B cell (primary cell): ENCODE measurements around the gene INSIG2. TPM values are rescaled to one million over a fixed set of nuclear protein-coding genes. Genes with fewer than 3 reads are reported as not detected.

Experiments used
- ATAC-seq: fragments of 200-7000 bp; cut with Tn5 transposase; one replicate; pipeline ENCODE4 v1.10.0; 2021; ENCODE audit warnings: low read depth, mild to moderate bottlenecking, moderate number of reproducible peaks, moderate library complexity
- CTCF ChIA-PET: fragments of 350-600 bp; sonication (Branson Sonifier 250); formaldehyde crosslinking; loops from one replicate; lab custom pipeline; 2021; ENCODE audit warnings: antibody characterized with exemption, inconsistent platforms; lab: Charles Lee
- POLR2A ChIA-PET: fragments of 350-600 bp; sonication (Branson Sonifier 250); formaldehyde crosslinking; loops from one replicate; lab custom pipeline; 2021; ENCODE audit warnings: antibody characterized with exemption; lab: Charles Lee
- DNase-seq: peaks from one replicate; pipeline ENCODE4 v3.0.0; 2013
- H2AFZ ChIP-seq: 2 replicates; pipeline ENCODE4 v1.6.1; 2012; ENCODE audit warnings: mild to moderate bottlenecking, low read depth, low read length; ENCODE audit not compliant: insufficient read depth, poor library complexity, severe bottlenecking
- H3K27ac ChIP-seq, 2 donors: 1 replicate in 1 of 2; 2 replicates in 1 of 2; pipeline ENCODE4 v1.5.1; 2012 to 2013; ENCODE audit warnings: low read length in 2 of 2, mild to moderate bottlenecking in 2 of 2, moderate library complexity in 1 of 2
- H3K27me3 ChIP-seq, 4 experiments: fragments of 200-600 bp in 1 of 4; sonication (generic) in 1 of 4; replicated peaks in 1 of 4; 1 replicate in 2 of 4; 2 replicates in 2 of 4; pipeline versions ENCODE4 v1.6.1 to v1.7.0; 2013 to 2016; ENCODE audit warnings: low read length in 3 of 4, mild to moderate bottlenecking in 2 of 4, mixed read lengths in 1 of 4, moderate library complexity in 1 of 4; ENCODE audit not compliant: insufficient read depth in 4 of 4, control insufficient read depth in 3 of 4; ENCODE audit errors: control extremely low read depth in 1 of 4
- H3K36me3 ChIP-seq, 2 experiments: replicated peaks in 1 of 2; 1 replicate in 1 of 2; 2 replicates in 1 of 2; pipeline versions ENCODE4 v1.6.1 to v1.7.1; 2013; ENCODE audit warnings: low read length in 1 of 2; ENCODE audit not compliant: insufficient read depth in 2 of 2, control insufficient read depth in 1 of 2; ENCODE audit errors: control extremely low read depth in 1 of 2, extremely low read depth in 1 of 2
- H3K4me1 ChIP-seq, 2 donors: fragments of 200-600 bp in 1 of 2; sonication (generic) in 1 of 2; 1 replicate in 1 of 2; 2 replicates in 1 of 2; pipeline versions ENCODE4 v1.5.1 to v1.6.1; 2013 to 2017; ENCODE audit warnings: low read length in 2 of 2; ENCODE audit not compliant: control insufficient read depth in 2 of 2, insufficient read depth in 2 of 2
- H3K4me2 ChIP-seq: replicated peaks from 2 replicates; pipeline ENCODE3; 2012; ENCODE audit warnings: mild to moderate bottlenecking, low read depth, low read length; ENCODE audit not compliant: poor library complexity, severe bottlenecking
- H3K4me3 ChIP-seq, 5 experiments: fragments of 200-600 bp in 1 of 5; sonication (generic) in 1 of 5; 1 replicate in 3 of 5; 2 replicates in 2 of 5; pipeline versions ENCODE4 v1.5.1 to v1.7.0; 2011 to 2016; ENCODE audit warnings: low read length in 4 of 5, mild to moderate bottlenecking in 4 of 5, low read depth in 2 of 5, control low read depth in 1 of 5, moderate library complexity in 1 of 5; ENCODE audit not compliant: insufficient read depth in 1 of 5; ENCODE audit errors: control extremely low read depth in 1 of 5, extremely low read depth in 1 of 5
- H3K79me2 ChIP-seq: fragments of 200-600 bp; sonication (generic); one replicate; pipeline ENCODE4 v1.6.0; 2016; ENCODE audit warnings: low read length; ENCODE audit not compliant: control insufficient read depth, insufficient read depth
- H3K9ac ChIP-seq: fragments of 200-600 bp; sonication (generic); 2 replicates; pipeline ENCODE4 v1.6.1; 2017; ENCODE audit warnings: mild to moderate bottlenecking, low read length, moderate library complexity
- H3K9me3 ChIP-seq, 3 donors: one replicate each; pipeline versions ENCODE4 v1.6.1 to v1.7.1; 2013; ENCODE audit warnings: low read length in 2 of 3; ENCODE audit not compliant: control insufficient read depth in 2 of 3, insufficient read depth in 1 of 3; ENCODE audit errors: control extremely low read depth in 1 of 3
- H4K20me1 ChIP-seq: 2 replicates; pipeline ENCODE4 v1.6.0; 2012; ENCODE audit warnings: mild to moderate bottlenecking, low read length; ENCODE audit not compliant: insufficient read depth, control insufficient read depth, poor library complexity, severe bottlenecking
- H3K27ac Mint-ChIP-seq: one replicate; pipeline ENCODE4 v1.8.0; 2021; ENCODE audit warnings: mixed read lengths
- H3K27me3 Mint-ChIP-seq: one replicate; pipeline ENCODE4 v1.8.0; 2021; ENCODE audit warnings: mixed read lengths
- H3K4me1 Mint-ChIP-seq: one replicate; pipeline ENCODE4 v1.8.0; 2021; ENCODE audit warnings: mixed read lengths
- H3K4me3 Mint-ChIP-seq: one replicate; pipeline ENCODE4 v1.8.0; 2021; ENCODE audit warnings: mixed read lengths
- H3K9me3 Mint-ChIP-seq: one replicate; pipeline ENCODE4 v1.8.0; 2022; ENCODE audit warnings: mixed read lengths; ENCODE audit not compliant: insufficient read depth
- EZH2 ChIP-seq: IDR thresholded peaks from 2 replicates; pipeline ENCODE4 v1.6.1; 2012; ENCODE audit warnings: borderline replicate concordance, low read depth, mild to moderate bottlenecking, moderate library complexity, low read length; ENCODE audit not compliant: insufficient read depth, poor library complexity, severe bottlenecking
- WGBS: methylation state at CpG from one replicate; pipeline ENCODE4 v1.1.5; 2013; ENCODE audit warnings: missing lambda C conversion rate; ENCODE audit not compliant: insufficient coverage; 5-methylcytosine and 5-hydroxymethylcytosine counted together
- intact Hi-C: fragments of 100-400 bp; cut with micrococcal nuclease; formaldehyde crosslinking; loops from one replicate; pipeline ENCODE4 v1.10.0; 2022
- polyA plus RNA-seq: library from polyadenylated mRNA; depleted of rRNA; stranded (reverse); fragments of >200 nt; gene quantifications from 2 replicates; pipeline ENCODE4 v1.2.3, GENCODE V29; 2012
- total RNA-seq, 2 donors: library from RNA; stranded (reverse); fragments of 120-200 nt in 1 of 2; gene quantifications; 1 replicate in 1 of 2; 2 replicates in 1 of 2; pipeline versions ENCODE4 v1.2.3 to v1.2.4, GENCODE V29; 2013 to 2022
- TF ChIP-seq, protein P1 (sequence below): fragments of 200-600 bp; IDR thresholded peaks from one replicate; pipeline ENCODE4 v1.8.0; 2022; ENCODE audit warnings: antibody characterized with exemption, mild to moderate bottlenecking

INSIG2 gene
- total and polyA plus RNA-seq, 2 donors (not counting 1 experiment from before 2014, with no cell fraction given) = 14.2 to 29.5 TPM

DNA sequence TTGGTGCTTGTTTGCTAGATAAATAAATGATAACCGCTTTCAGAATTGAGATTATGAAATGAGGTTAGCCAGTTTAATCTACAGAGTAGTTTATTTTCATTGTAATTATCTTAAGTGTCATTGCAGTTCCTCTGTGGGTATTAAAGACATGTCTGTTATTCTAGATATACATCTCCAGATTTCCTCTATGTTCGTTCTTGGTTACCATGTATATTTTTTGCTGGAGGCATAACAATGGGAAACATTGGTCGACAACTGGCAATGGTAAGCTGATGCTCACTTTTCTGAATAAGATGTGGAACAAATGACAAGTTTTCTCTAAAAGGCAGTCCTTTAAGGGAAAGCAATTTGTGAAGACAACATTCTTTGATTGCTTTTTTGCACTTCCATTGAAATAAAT lies 18.7 kb downstream of the INSIG2 start:
- Histone ChIP-seq H4K20me1 (no peaks in the 10 kb centered on the region), H3K36me3 (peaks cover 4 to 37% of the 10 kb centered on the region in 2 experiments), H2AFZ (no peak overlapping the region), H3K4me1 (peaks cover 0 to 6% of the 10 kb centered on the region in 2 donors), H3K4me2 (no peak overlapping the region), H3K9me3 (no peaks in the 10 kb centered on the region), H3K9ac (no peak overlapping the region), H3K27ac (no peak overlapping the region), H3K79me2 (no peaks in the 10 kb centered on the region), H3K27me3 (no peaks in the 10 kb centered on the region), H3K4me3 (no peak overlapping the region)
- no peak overlapping the region for H3K27ac Mint-ChIP-seq
- no peak for ATAC-seq
- H3K27me3 Mint-ChIP-seq = no peaks in the 10 kb centered on the region
- WGBS = no CpG with 5 or more reads among the region's 3 CpGs
- H3K9me3 Mint-ChIP-seq = no peaks in the 10 kb centered on the region
- ChIA-PET POLR2A (no interaction called here), CTCF (no interaction called here)
- peaks cover 7% of the 10 kb centered on the region for H3K4me1 Mint-ChIP-seq
- intact Hi-C loops = no loop called here
- TF ChIP-seq, protein P1, sequence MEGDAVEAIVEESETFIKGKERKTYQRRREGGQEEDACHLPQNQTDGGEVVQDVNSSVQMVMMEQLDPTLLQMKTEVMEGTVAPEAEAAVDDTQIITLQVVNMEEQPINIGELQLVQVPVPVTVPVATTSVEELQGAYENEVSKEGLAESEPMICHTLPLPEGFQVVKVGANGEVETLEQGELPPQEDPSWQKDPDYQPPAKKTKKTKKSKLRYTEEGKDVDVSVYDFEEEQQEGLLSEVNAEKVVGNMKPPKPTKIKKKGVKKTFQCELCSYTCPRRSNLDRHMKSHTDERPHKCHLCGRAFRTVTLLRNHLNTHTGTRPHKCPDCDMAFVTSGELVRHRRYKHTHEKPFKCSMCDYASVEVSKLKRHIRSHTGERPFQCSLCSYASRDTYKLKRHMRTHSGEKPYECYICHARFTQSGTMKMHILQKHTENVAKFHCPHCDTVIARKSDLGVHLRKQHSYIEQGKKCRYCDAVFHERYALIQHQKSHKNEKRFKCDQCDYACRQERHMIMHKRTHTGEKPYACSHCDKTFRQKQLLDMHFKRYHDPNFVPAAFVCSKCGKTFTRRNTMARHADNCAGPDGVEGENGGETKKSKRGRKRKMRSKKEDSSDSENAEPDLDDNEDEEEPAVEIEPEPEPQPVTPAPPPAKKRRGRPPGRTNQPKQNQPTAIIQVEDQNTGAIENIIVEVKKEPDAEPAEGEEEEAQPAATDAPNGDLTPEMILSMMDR = no peak
- no peak for TF ChIP-seq EZH2
- H3K4me3 Mint-ChIP-seq = no peak overlapping the region
- no peak for DNase-seq

DNA sequence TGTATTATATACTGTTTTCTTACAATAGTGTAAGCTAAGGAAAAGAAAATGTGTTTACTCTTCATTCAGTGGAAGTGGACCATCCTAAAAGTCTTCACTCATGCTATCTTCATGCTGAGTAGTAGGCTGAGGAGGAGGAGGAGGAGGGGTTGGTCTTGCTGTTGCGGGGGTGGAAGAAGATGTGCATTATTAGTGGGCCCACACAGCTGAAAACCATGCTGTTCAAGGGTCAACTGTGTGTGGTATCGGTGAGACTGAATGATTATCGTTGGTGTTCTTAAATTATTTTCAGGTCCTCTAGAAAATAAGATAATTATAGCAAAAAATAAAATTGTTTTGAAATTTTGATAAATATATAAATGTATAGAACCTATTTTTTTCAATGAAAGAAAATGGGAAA lies 22.0 kb downstream of the INSIG2 start:
- Histone ChIP-seq H3K4me2 (no peak overlapping the region), H3K9ac (no peak overlapping the region), H3K36me3 (peaks cover 4 to 24% of the 10 kb centered on the region in 2 experiments), H3K9me3 (no peaks in the 10 kb centered on the region), H3K4me1 (no peaks in the 10 kb centered on the region), H2AFZ (no peak overlapping the region), H3K4me3 (no peak overlapping the region), H3K27me3 (no peaks in the 10 kb centered on the region), H4K20me1 (no peaks in the 10 kb centered on the region), H3K27ac (no peak overlapping the region), H3K79me2 (no peaks in the 10 kb centered on the region)
- Mint-ChIP-seq H3K9me3 (no peaks in the 10 kb centered on the region), H3K4me1 (peaks cover 7% of the 10 kb centered on the region), H3K4me3 (no peak overlapping the region), H3K27me3 (no peaks in the 10 kb centered on the region), H3K27ac (no peak overlapping the region)
- ATAC-seq = no peak
- DNase-seq = no peak
- WGBS = 100% methylated on average over 1 of the region's 3 CpGs
- POLR2A ChIA-PET = no interaction called here
- CTCF ChIA-PET = interaction anchor here (1.0 kb wide), 1 partner anchor 77 kb away, joined by 3 read pairs; no protein-coding TSS in a partner anchor
- intact Hi-C loops = no loop called here
- no peak for TF ChIP-seq EZH2
- TF ChIP-seq, protein P1 = no peak
